Measurements from ENCODE around the gene ASTN2. TPM values are rescaled to one million over a fixed set of nuclear protein-coding genes. Genes with fewer than 3 reads are reported as not detected.
A peak's percentile ranks its signal among the peaks of the same experiment; 100 is the strongest.

ASTN2 gene
- polyA plus RNA-seq, 3 donors = 15.1 to 17.1 (median 15.6) TPM

GRCh38 chr9:117258184-117258866, 156.5 kb downstream of the ASTN2 start:
- no peak for DNase-seq (ENCODE audit: low read depth in 3 of 3, low spot score in 2 of 3)

GRCh38 chr9:117253261-117253660, 161.6 kb downstream of the ASTN2 start:
- no peak for DNase-seq (ENCODE audit: low read depth in 3 of 3, low spot score in 2 of 3)

GRCh38 chr9:117250610-117251215, 164.1 kb downstream of the ASTN2 start:
- no peak for DNase-seq (ENCODE audit: low read depth in 3 of 3, low spot score in 2 of 3)

- no peak for DNase-seq (ENCODE audit: low read depth in 3 of 3, low spot score in 2 of 3)
Measured at GRCh38 chr9:117249799-117250198, 165.1 kb downstream of the ASTN2 start.

- DNase-seq (ENCODE audit: low read depth in 3 of 3, low spot score in 2 of 3) = no peak
Measured at GRCh38 chr9:117247266-117247665, 167.6 kb downstream of the ASTN2 start.

GRCh38 chr9:117245175-117245829, 169.6 kb downstream of the ASTN2 start:
- no peak for DNase-seq (ENCODE audit: low read depth in 3 of 3, low spot score in 2 of 3)

- peak in 1 of 3 donors; percentile 10 for DNase-seq (ENCODE audit: low read depth in 3 of 3, low spot score in 2 of 3)
Measured at GRCh38 chr9:117242082-117242481, 172.8 kb downstream of the ASTN2 start.

GRCh38 chr9:117239428-117239827, 175.4 kb downstream of the ASTN2 start:
- DNase-seq (ENCODE audit: low read depth in 3 of 3, low spot score in 2 of 3) = no peak

- no peak for DNase-seq (ENCODE audit: low read depth in 3 of 3, low spot score in 2 of 3)
Measured at GRCh38 chr9:117234103-117234502, 180.8 kb downstream of the ASTN2 start.

- no peak for DNase-seq (ENCODE audit: low read depth in 3 of 3, low spot score in 2 of 3)
Measured at GRCh38 chr9:117233016-117233415, 181.8 kb downstream of the ASTN2 start.

GRCh38 chr9:117232281-117232680, 182.6 kb downstream of the ASTN2 start:
- no peak for DNase-seq (ENCODE audit: low read depth in 3 of 3, low spot score in 2 of 3)

- no peak for DNase-seq (ENCODE audit: low read depth in 3 of 3, low spot score in 2 of 3)
Measured at GRCh38 chr9:117231012-117231411, 183.8 kb downstream of the ASTN2 start.

- no peak for DNase-seq (ENCODE audit: low read depth in 3 of 3, low spot score in 2 of 3)
Measured at GRCh38 chr9:117224695-117225094, 190.2 kb downstream of the ASTN2 start.

GRCh38 chr9:117218951-117219350, 195.9 kb downstream of the ASTN2 start:
- no peak for DNase-seq (ENCODE audit: low read depth in 3 of 3, low spot score in 2 of 3)

- no peak for DNase-seq (ENCODE audit: low read depth in 3 of 3, low spot score in 2 of 3)
Measured at GRCh38 chr9:117214416-117214815, 200.4 kb downstream of the ASTN2 start.

- no peak for DNase-seq (ENCODE audit: low read depth in 3 of 3, low spot score in 2 of 3)
Measured at GRCh38 chr9:117211280-117211679, 203.6 kb downstream of the ASTN2 start.

GRCh38 chr9:117205806-117206205, 209.1 kb downstream of the ASTN2 start:
- DNase-seq (ENCODE audit: low read depth in 3 of 3, low spot score in 2 of 3) = no peak

GRCh38 chr9:117204971-117205370, 209.9 kb downstream of the ASTN2 start:
- peak in 2 of 3 donors; percentile 6 to 12 for DNase-seq (ENCODE audit: low read depth in 3 of 3, low spot score in 2 of 3)

- DNase-seq (ENCODE audit: low read depth in 3 of 3, low spot score in 2 of 3) = no peak
Measured at GRCh38 chr9:117191504-117192261, 223.2 kb downstream of the ASTN2 start.

GRCh38 chr9:117189121-117189520, 225.7 kb downstream of the ASTN2 start:
- DNase-seq (ENCODE audit: low read depth in 3 of 3, low spot score in 2 of 3) = no peak

GRCh38 chr9:117188394-117188793, 226.5 kb downstream of the ASTN2 start:
- DNase-seq (ENCODE audit: low read depth in 3 of 3, low spot score in 2 of 3) = no peak
